Measurements from ENCODE around the gene PKN3. TPM values are rescaled to one million over a fixed set of nuclear protein-coding genes. Genes with fewer than 3 reads are reported as not detected.

PKN3 gene
- total RNA-seq, 2 donors from 2014 or later, result 4.5 to 8.6 TPM

GRCh38 chr9:128713941-128714573 is 11.8 kb downstream of the PKN3 start:
- no peaks in the 10 kb centered on the region for H3K9me3 ChIP-seq
- H3K36me3 ChIP-seq, result no peaks in the 10 kb centered on the region
- DNase-seq (ENCODE audit: low spot score), result no peak
- no peaks in the 10 kb centered on the region for H3K4me1 ChIP-seq
- TF ChIP-seq CTCF (IDR thresholded peaks at IDR 0.05), result no peak
- no peaks in the 10 kb centered on the region for H3K27me3 ChIP-seq
- H3K27ac ChIP-seq, result no peak overlapping the region
- no peak overlapping the region for H3K4me3 ChIP-seq

GRCh38 chr9:128714586-128715435 is 12.5 kb downstream of the PKN3 start:
- Histone ChIP-seq H3K4me3 (no peak overlapping the region), H3K36me3 (no peaks in the 10 kb centered on the region), H3K4me1 (no peaks in the 10 kb centered on the region), H3K27ac (no peak overlapping the region), H3K9me3 (no peaks in the 10 kb centered on the region), H3K27me3 (no peaks in the 10 kb centered on the region)
- no peak for TF ChIP-seq CTCF (IDR thresholded peaks at IDR 0.05)
- no peak for DNase-seq (ENCODE audit: low spot score)

GRCh38 chr9:128715436-128715750 is 13.1 kb downstream of the PKN3 start:
- Histone ChIP-seq H3K27ac (no peak overlapping the region), H3K36me3 (no peaks in the 10 kb centered on the region), H3K4me1 (no peaks in the 10 kb centered on the region), H3K9me3 (no peaks in the 10 kb centered on the region), H3K4me3 (no peak overlapping the region), H3K27me3 (no peaks in the 10 kb centered on the region)
- no peak for TF ChIP-seq CTCF (IDR thresholded peaks at IDR 0.05)
- DNase-seq (ENCODE audit: low spot score), result no peak

GRCh38 chr9:128716581-128717254 is 14.4 kb downstream of the PKN3 start:
- TF ChIP-seq CTCF (IDR thresholded peaks at IDR 0.05), result no peak
- DNase-seq (ENCODE audit: low spot score), result no peak
- no peaks in the 10 kb centered on the region for H3K9me3 ChIP-seq
- no peaks in the 10 kb centered on the region for H3K27me3 ChIP-seq
- no peaks in the 10 kb centered on the region for H3K36me3 ChIP-seq
- no peaks in the 10 kb centered on the region for H3K4me1 ChIP-seq
- no peak overlapping the region for H3K27ac ChIP-seq
- no peak overlapping the region for H3K4me3 ChIP-seq

- no peaks in the 10 kb centered on the region for H3K9me3 ChIP-seq
- H3K36me3 ChIP-seq, result no peaks in the 10 kb centered on the region
- DNase-seq (ENCODE audit: low spot score), result no peak
- no peak overlapping the region for H3K27ac ChIP-seq
- H3K4me3 ChIP-seq, result no peak overlapping the region
- no peaks in the 10 kb centered on the region for H3K27me3 ChIP-seq
- H3K4me1 ChIP-seq, result peaks cover 0 to 4% of the 10 kb centered on the region in 2 donors
- TF ChIP-seq CTCF (IDR thresholded peaks at IDR 0.05), result no peak
These were observed 15.7 kb downstream of the PKN3 start for GRCh38 chr9:128718047-128718446.
